Measurements from ENCODE around the gene TSR3.

GRCh38 chr16:1343428-1344242 is 8.0 kb downstream of the TSR3 start:
- TF ChIP-seq EP300 (IDR thresholded peaks at IDR 0.05), result no peak
- no peak for TF ChIP-seq CTCF (IDR thresholded peaks at IDR 0.05)
- TF ChIP-seq POLR2AphosphoS5 (IDR thresholded peaks at IDR 0.05), result no peak
- TF ChIP-seq POLR2A (IDR thresholded peaks at IDR 0.05; ENCODE audit: low read depth), result no peak
